ENCODE measurements around the gene SPRED2.

Gene SPRED2

GRCh38 chr2:65364986-65365733 is 67.2 kb downstream of the SPRED2 start:
- TF ChIP-seq FOXP2 (optimal IDR thresholded peaks at IDR 0.05; ENCODE audit: borderline replicate concordance, extremely low read depth, extremely low read length, insufficient read depth) (no peak), POLR2AphosphoS5 (IDR thresholded peaks at IDR 0.05; ENCODE audit: low read depth, low read length) (no peak), TAF1 (IDR thresholded peaks at IDR 0.05; ENCODE audit: borderline replicate concordance, insufficient read depth, low read length) (no peak), SIN3A (IDR thresholded peaks at IDR 0.05; ENCODE audit: borderline replicate concordance, insufficient read depth, low read length) (no peak), REST (IDR thresholded peaks at IDR 0.05; ENCODE audit: insufficient read depth in 1 of 2, low read depth in 2 of 2, low read length in 2 of 2) (no peak)

GRCh38 chr2:65363879-65364666 is 68.3 kb downstream of the SPRED2 start:
- TF ChIP-seq POLR2AphosphoS5 (IDR thresholded peaks at IDR 0.05; ENCODE audit: low read depth, low read length) (no peak), SIN3A (IDR thresholded peaks at IDR 0.05; ENCODE audit: borderline replicate concordance, insufficient read depth, low read length) (no peak), REST (IDR thresholded peaks at IDR 0.05; ENCODE audit: insufficient read depth in 1 of 2, low read depth in 2 of 2, low read length in 2 of 2) (no peak), TAF1 (IDR thresholded peaks at IDR 0.05; ENCODE audit: borderline replicate concordance, insufficient read depth, low read length) (no peak), FOXP2 (optimal IDR thresholded peaks at IDR 0.05; ENCODE audit: borderline replicate concordance, extremely low read depth, extremely low read length, insufficient read depth) (no peak)

GRCh38 chr2:65361623-65362022 is 70.8 kb downstream of the SPRED2 start:
- TF ChIP-seq FOXP2 (optimal IDR thresholded peaks at IDR 0.05; ENCODE audit: borderline replicate concordance, extremely low read depth, extremely low read length, insufficient read depth) (no peak), TAF1 (IDR thresholded peaks at IDR 0.05; ENCODE audit: borderline replicate concordance, insufficient read depth, low read length) (no peak), SIN3A (IDR thresholded peaks at IDR 0.05; ENCODE audit: borderline replicate concordance, insufficient read depth, low read length) (no peak), POLR2AphosphoS5 (IDR thresholded peaks at IDR 0.05; ENCODE audit: low read depth, low read length) (no peak), REST (IDR thresholded peaks at IDR 0.05; ENCODE audit: insufficient read depth in 1 of 2, low read depth in 2 of 2, low read length in 2 of 2) (no peak)

- TF ChIP-seq REST (IDR thresholded peaks at IDR 0.05; ENCODE audit: insufficient read depth in 1 of 2, low read depth in 2 of 2, low read length in 2 of 2), result no peak
- no peak for TF ChIP-seq POLR2AphosphoS5 (IDR thresholded peaks at IDR 0.05; ENCODE audit: low read depth, low read length)
- no peak for TF ChIP-seq SIN3A (IDR thresholded peaks at IDR 0.05; ENCODE audit: borderline replicate concordance, insufficient read depth, low read length)
- TF ChIP-seq FOXP2 (optimal IDR thresholded peaks at IDR 0.05; ENCODE audit: borderline replicate concordance, extremely low read depth, extremely low read length, insufficient read depth), result no peak
- no peak for TF ChIP-seq TAF1 (IDR thresholded peaks at IDR 0.05; ENCODE audit: borderline replicate concordance, insufficient read depth, low read length)
These were observed 72.0 kb downstream of the SPRED2 start for GRCh38 chr2:65360441-65360840.

Data from PFSK-1 (cell line).